Endometrial microvascular endothelial cells (primary cell): ENCODE data around the gene PCK1. TPM values are rescaled to one million over a fixed set of nuclear protein-coding genes. Genes with fewer than 3 reads are reported as not detected.

Experiments used
- in situ Hi-C: cut with HindIII; loops from 2 replicates; pipeline ENCODE4 v1.10.0; 2017; ENCODE audit warnings: low sequenced_read_pairs, low pct_unique_long_range_greater_than_20kb; ENCODE audit errors: inconsistent ontology term
- total RNA-seq: library from RNA; depleted of rRNA; stranded (reverse); fragments of >200 nt; gene quantifications from one replicate; pipeline ENCODE4 v1.2.3, GENCODE V29; 2015; ENCODE audit errors: inconsistent ontology term

Gene PCK1
- total RNA-seq, 1 donor from 2014 or later = not detected

DNA sequence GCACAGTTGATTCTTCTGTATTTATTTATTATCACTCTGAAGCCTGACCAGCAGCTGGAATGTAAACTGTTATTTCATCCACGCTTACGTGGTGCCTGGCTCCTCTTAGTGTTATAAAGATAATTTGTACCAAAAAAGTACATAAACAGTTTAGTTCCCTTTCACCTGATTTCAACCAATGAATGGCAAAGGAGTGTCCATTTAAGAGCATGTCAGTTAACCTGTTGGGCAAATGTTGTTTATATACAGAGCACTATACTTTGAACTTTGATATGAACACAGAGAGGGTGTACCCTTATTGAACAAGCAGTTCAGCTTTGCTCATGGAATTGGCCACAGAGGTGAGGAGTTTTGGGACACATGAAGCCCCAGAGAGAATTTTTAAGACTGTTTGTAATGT is 28.8 kb upstream of the PCK1 start:
- in situ Hi-C loops = no loop called here

GRCh38 chr20:57535297-57535696 is 25.6 kb upstream of the PCK1 start:
- in situ Hi-C loops = no loop called here

- in situ Hi-C loops = no loop called here
Observed at GRCh38 chr20:57536120-57536708, 24.7 kb upstream of the PCK1 start.

- in situ Hi-C loops = no loop called here
Observed at GRCh38 chr20:57536771-57537724, 23.9 kb upstream of the PCK1 start.

DNA sequence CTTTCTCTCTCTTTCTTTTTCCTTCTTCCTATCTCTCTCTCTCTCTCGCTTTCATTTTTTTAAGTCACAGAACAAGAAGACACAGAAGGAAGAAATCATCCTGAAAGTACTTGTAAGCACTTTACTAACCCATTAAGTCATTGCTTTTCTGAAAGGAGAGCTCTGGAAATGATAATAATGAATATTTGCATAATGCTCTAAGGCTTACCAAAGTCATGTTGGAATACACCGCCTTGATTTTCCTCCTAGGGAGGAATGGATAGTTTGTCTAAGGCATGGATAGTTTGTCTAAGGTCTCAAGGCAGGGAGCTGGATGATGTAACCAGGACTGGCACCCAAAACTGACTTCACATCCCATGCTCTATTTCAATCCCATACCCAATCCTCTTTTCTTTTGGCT is 23.1 kb upstream of the PCK1 start:
- in situ Hi-C loops = no loop called here

GRCh38 chr20:57539889-57540288 is 21.0 kb upstream of the PCK1 start:
- in situ Hi-C loops = no loop called here

- in situ Hi-C loops = no loop called here
Observed at GRCh38 chr20:57540890-57541580, 19.9 kb upstream of the PCK1 start.

DNA sequence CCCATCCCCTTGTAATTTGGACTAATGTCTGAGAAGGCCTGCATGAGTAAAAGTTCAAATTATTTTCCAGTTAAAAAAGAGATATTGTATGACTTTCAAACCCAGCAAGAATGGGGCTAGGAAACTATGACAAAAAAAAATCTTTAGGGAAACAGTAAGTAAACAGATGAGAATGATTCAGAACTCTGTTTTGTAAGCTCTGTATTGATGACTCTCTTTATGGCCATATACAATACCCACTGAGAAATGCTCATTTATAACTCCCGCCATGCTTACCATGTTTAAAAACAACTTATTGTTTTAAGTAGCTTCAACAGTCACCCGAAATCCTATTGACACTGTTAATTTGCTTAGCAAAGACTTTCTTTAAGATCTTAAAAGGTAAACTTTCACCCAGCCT is 17.2 kb upstream of the PCK1 start:
- in situ Hi-C loops = no loop called here

DNA sequence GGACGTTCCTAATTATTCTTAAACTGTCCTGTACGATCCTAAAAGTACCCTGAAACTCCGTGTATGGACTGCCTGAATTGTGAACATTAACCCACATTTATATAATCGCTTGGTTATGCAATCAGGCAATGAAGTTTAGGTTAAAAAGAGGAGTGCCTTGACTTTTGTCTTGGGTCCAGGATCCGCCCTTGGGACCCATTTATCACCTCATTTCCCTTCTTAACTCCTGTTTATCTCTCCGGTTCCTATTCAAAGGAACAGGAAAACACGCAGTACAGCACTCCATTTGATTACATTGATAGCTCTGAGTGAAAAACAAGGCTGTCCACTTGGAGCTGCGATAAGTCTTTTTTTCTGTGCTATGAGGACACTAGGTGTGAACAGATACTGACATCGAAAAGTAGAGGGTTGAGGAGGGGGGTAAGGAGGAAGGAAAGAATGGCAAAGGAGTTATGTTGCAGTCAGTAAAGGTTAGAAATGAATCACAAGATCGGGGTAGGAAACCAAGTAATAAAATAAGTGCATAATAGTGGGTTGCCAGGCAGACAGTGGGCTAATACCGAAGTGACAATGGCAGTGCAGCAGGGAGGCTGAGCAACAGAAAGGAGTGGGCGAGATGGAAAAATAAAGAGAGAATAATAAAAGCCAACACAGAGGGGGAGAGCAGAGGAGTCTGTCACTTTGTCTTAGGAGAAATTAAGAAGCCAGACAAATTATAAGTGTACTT is 15.9 kb upstream of the PCK1 start:
- in situ Hi-C loops = no loop called here

- in situ Hi-C loops = no loop called here
Observed at GRCh38 chr20:57545927-57546662, 14.8 kb upstream of the PCK1 start.

GRCh38 chr20:57546956-57547649 is 13.8 kb upstream of the PCK1 start:
- in situ Hi-C loops = no loop called here

GRCh38 chr20:57548177-57549058 is 12.5 kb upstream of the PCK1 start:
- in situ Hi-C loops = no loop called here

DNA sequence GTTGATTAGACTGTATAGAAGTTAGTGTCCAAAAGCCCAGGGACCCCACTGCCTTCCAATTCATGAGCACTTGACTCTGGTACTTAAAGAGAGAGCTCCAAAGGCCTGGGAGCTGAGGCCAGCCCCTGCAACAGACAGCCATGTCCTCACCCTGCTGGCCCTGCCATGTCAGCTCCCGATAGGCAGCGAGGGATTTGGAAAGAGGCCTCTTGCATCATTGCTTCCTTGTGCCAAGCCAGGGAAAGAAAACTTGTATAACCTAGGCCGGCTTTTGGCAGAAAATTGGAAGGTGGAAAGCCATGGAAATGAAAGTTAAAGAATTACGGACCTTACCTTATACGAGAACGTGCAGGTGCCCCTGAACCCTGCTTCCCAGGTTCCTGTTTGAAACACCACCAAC is 8.4 kb upstream of the PCK1 start:
- in situ Hi-C loops = no loop called here

- in situ Hi-C loops = no loop called here
Observed at GRCh38 chr20:57553376-57554018, 7.4 kb upstream of the PCK1 start.

GRCh38 chr20:57555457-57556184 is 5.3 kb upstream of the PCK1 start:
- in situ Hi-C loops = no loop called here

DNA sequence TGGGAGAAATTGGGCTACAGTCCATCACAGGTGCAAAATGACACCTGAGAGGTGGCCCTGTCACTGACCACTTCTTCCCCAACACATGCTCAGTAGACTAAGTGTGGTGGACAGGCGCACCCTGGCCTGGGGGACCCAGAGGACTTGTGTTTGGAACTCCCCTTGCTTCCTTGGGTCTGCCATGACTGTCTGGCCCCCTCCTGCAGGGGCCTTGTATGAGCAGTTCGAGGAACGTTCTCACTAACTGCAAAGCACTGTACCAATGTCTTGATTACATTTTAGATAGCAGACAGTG is 4.0 kb upstream of the PCK1 start:
- in situ Hi-C loops = no loop called here
